B cell (primary cell): ENCODE measurements around the gene HSD17B1. TPM values are rescaled to one million over a fixed set of nuclear protein-coding genes. Genes with fewer than 3 reads are reported as not detected.
A peak's percentile ranks its signal among the peaks of the same experiment; 100 is the strongest.

ENCODE experiments used
- ATAC-seq: fragments of 200-7000 bp; cut with Tn5 transposase; one replicate; pipeline ENCODE4 v1.10.0; 2021; ENCODE audit warnings: low read depth, mild to moderate bottlenecking, moderate number of reproducible peaks, moderate library complexity
- CTCF ChIA-PET: fragments of 350-600 bp; sonication (Branson Sonifier 250); formaldehyde crosslinking; loops from one replicate; lab custom pipeline; 2021; ENCODE audit warnings: antibody characterized with exemption, inconsistent platforms; lab: Charles Lee
- POLR2A ChIA-PET: fragments of 350-600 bp; sonication (Branson Sonifier 250); formaldehyde crosslinking; loops from one replicate; lab custom pipeline; 2021; ENCODE audit warnings: antibody characterized with exemption; lab: Charles Lee
- DNase-seq: peaks from one replicate; pipeline ENCODE4 v3.0.0; 2013
- H2AFZ ChIP-seq: 2 replicates; pipeline ENCODE4 v1.6.1; 2012; ENCODE audit warnings: mild to moderate bottlenecking, low read depth, low read length; ENCODE audit not compliant: insufficient read depth, poor library complexity, severe bottlenecking
- H3K27ac ChIP-seq, 2 donors: 1 replicate in 1 of 2; 2 replicates in 1 of 2; pipeline ENCODE4 v1.5.1; 2012 to 2013; ENCODE audit warnings: low read length in 2 of 2, mild to moderate bottlenecking in 2 of 2, moderate library complexity in 1 of 2
- H3K27me3 ChIP-seq, 4 experiments: fragments of 200-600 bp in 1 of 4; sonication (generic) in 1 of 4; replicated peaks in 1 of 4; 1 replicate in 2 of 4; 2 replicates in 2 of 4; pipeline versions ENCODE4 v1.6.1 to v1.7.0; 2013 to 2016; ENCODE audit warnings: low read length in 3 of 4, mild to moderate bottlenecking in 2 of 4, mixed read lengths in 1 of 4, moderate library complexity in 1 of 4; ENCODE audit not compliant: insufficient read depth in 4 of 4, control insufficient read depth in 3 of 4; ENCODE audit errors: control extremely low read depth in 1 of 4
- H3K36me3 ChIP-seq, 2 experiments: replicated peaks in 1 of 2; 1 replicate in 1 of 2; 2 replicates in 1 of 2; pipeline versions ENCODE4 v1.6.1 to v1.7.1; 2013; ENCODE audit warnings: low read length in 1 of 2; ENCODE audit not compliant: insufficient read depth in 2 of 2, control insufficient read depth in 1 of 2; ENCODE audit errors: control extremely low read depth in 1 of 2, extremely low read depth in 1 of 2
- H3K4me1 ChIP-seq, 2 donors: fragments of 200-600 bp in 1 of 2; sonication (generic) in 1 of 2; 1 replicate in 1 of 2; 2 replicates in 1 of 2; pipeline versions ENCODE4 v1.5.1 to v1.6.1; 2013 to 2017; ENCODE audit warnings: low read length in 2 of 2; ENCODE audit not compliant: control insufficient read depth in 2 of 2, insufficient read depth in 2 of 2
- H3K4me2 ChIP-seq: replicated peaks from 2 replicates; pipeline ENCODE3; 2012; ENCODE audit warnings: mild to moderate bottlenecking, low read depth, low read length; ENCODE audit not compliant: poor library complexity, severe bottlenecking
- H3K4me3 ChIP-seq, 5 experiments: fragments of 200-600 bp in 1 of 5; sonication (generic) in 1 of 5; 1 replicate in 3 of 5; 2 replicates in 2 of 5; pipeline versions ENCODE4 v1.5.1 to v1.7.0; 2011 to 2016; ENCODE audit warnings: low read length in 4 of 5, mild to moderate bottlenecking in 4 of 5, low read depth in 2 of 5, control low read depth in 1 of 5, moderate library complexity in 1 of 5; ENCODE audit not compliant: insufficient read depth in 1 of 5; ENCODE audit errors: control extremely low read depth in 1 of 5, extremely low read depth in 1 of 5
- H3K79me2 ChIP-seq: fragments of 200-600 bp; sonication (generic); one replicate; pipeline ENCODE4 v1.6.0; 2016; ENCODE audit warnings: low read length; ENCODE audit not compliant: control insufficient read depth, insufficient read depth
- H3K9ac ChIP-seq: fragments of 200-600 bp; sonication (generic); 2 replicates; pipeline ENCODE4 v1.6.1; 2017; ENCODE audit warnings: mild to moderate bottlenecking, low read length, moderate library complexity
- H3K9me3 ChIP-seq, 3 donors: one replicate each; pipeline versions ENCODE4 v1.6.1 to v1.7.1; 2013; ENCODE audit warnings: low read length in 2 of 3; ENCODE audit not compliant: control insufficient read depth in 2 of 3, insufficient read depth in 1 of 3; ENCODE audit errors: control extremely low read depth in 1 of 3
- H4K20me1 ChIP-seq: 2 replicates; pipeline ENCODE4 v1.6.0; 2012; ENCODE audit warnings: mild to moderate bottlenecking, low read length; ENCODE audit not compliant: insufficient read depth, control insufficient read depth, poor library complexity, severe bottlenecking
- H3K27ac Mint-ChIP-seq: one replicate; pipeline ENCODE4 v1.8.0; 2021; ENCODE audit warnings: mixed read lengths
- H3K27me3 Mint-ChIP-seq: one replicate; pipeline ENCODE4 v1.8.0; 2021; ENCODE audit warnings: mixed read lengths
- H3K4me1 Mint-ChIP-seq: one replicate; pipeline ENCODE4 v1.8.0; 2021; ENCODE audit warnings: mixed read lengths
- H3K4me3 Mint-ChIP-seq: one replicate; pipeline ENCODE4 v1.8.0; 2021; ENCODE audit warnings: mixed read lengths
- H3K9me3 Mint-ChIP-seq: one replicate; pipeline ENCODE4 v1.8.0; 2022; ENCODE audit warnings: mixed read lengths; ENCODE audit not compliant: insufficient read depth
- CTCF ChIP-seq: fragments of 200-600 bp; IDR thresholded peaks from one replicate; pipeline ENCODE4 v1.8.0; 2022; ENCODE audit warnings: antibody characterized with exemption, mild to moderate bottlenecking
- EZH2 ChIP-seq: IDR thresholded peaks from 2 replicates; pipeline ENCODE4 v1.6.1; 2012; ENCODE audit warnings: borderline replicate concordance, low read depth, mild to moderate bottlenecking, moderate library complexity, low read length; ENCODE audit not compliant: insufficient read depth, poor library complexity, severe bottlenecking
- WGBS: methylation state at CpG from one replicate; pipeline ENCODE4 v1.1.5; 2013; ENCODE audit warnings: missing lambda C conversion rate; ENCODE audit not compliant: insufficient coverage; 5-methylcytosine and 5-hydroxymethylcytosine counted together
- intact Hi-C: fragments of 100-400 bp; cut with micrococcal nuclease; formaldehyde crosslinking; loops from one replicate; pipeline ENCODE4 v1.10.0; 2022
- polyA plus RNA-seq: library from polyadenylated mRNA; depleted of rRNA; stranded (reverse); fragments of >200 nt; gene quantifications from 2 replicates; pipeline ENCODE4 v1.2.3, GENCODE V29; 2012
- total RNA-seq, 2 donors: library from RNA; stranded (reverse); fragments of 120-200 nt in 1 of 2; gene quantifications; 1 replicate in 1 of 2; 2 replicates in 1 of 2; pipeline versions ENCODE4 v1.2.3 to v1.2.4, GENCODE V29; 2013 to 2022

The HSD17B1 gene
- total and polyA plus RNA-seq, 2 donors (not counting 1 experiment from before 2014, with no cell fraction given): 1.3 to 3.3 TPM

DNA sequence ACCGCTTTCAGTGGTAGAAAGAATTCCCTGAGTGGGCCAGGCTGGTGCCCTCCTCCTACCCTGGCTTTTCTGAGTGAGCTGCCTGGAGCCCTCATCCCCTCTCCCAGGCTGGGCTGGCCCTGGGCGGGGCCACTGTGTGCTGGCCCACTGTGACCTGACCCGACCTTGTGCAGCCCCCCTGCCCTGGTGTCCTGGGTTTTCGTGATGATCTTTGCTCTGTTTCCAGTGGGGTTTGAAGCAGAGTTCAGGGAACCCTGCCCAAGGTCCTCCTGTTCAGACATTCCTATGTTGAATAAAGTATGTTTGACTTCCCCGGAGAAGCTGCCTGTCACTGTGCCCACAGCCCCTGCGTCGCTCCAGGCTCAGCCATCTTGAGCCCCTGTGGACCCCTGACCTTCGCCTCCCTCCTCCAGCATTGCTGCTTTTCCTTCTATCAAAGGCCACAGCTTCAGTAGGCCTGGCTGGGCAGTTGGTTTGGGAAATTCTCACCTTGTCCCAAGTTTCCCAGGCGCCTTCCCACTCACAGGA lies 30.4 kb upstream of the HSD17B1 start:
- Mint-ChIP-seq H3K4me3 (no peak overlapping the region), H3K9me3 (no peaks in the 10 kb centered on the region), H3K27me3 (no peaks in the 10 kb centered on the region), H3K27ac (no peak overlapping the region), H3K4me1 (peaks cover 6% of the 10 kb centered on the region)
- H2AFZ ChIP-seq: no peak overlapping the region
- TF ChIP-seq CTCF (no peak), EZH2 (no peak)
- ChIA-PET CTCF (no interaction called here), POLR2A (no interaction called here)
- no peaks in the 10 kb centered on the region for H3K9me3 ChIP-seq
- H3K9ac ChIP-seq: no peak overlapping the region
- H3K4me1 ChIP-seq: peaks cover 2 to 7% of the 10 kb centered on the region in 2 donors
- intact Hi-C loops: no loop called here
- no peak overlapping the region for H3K4me3 ChIP-seq
- ATAC-seq (no peak), DNase-seq (no peak)
- H3K4me2 ChIP-seq: no peak overlapping the region
- H4K20me1 ChIP-seq: no peaks in the 10 kb centered on the region
- H3K36me3 ChIP-seq: peaks cover 0 to 37% of the 10 kb centered on the region in 2 experiments
- 94% methylated on average over 9 of the region's 9 CpGs for WGBS
- H3K27ac ChIP-seq: no peak overlapping the region
- no peaks in the 10 kb centered on the region for H3K79me2 ChIP-seq
- H3K27me3 ChIP-seq: no peaks in the 10 kb centered on the region

DNA sequence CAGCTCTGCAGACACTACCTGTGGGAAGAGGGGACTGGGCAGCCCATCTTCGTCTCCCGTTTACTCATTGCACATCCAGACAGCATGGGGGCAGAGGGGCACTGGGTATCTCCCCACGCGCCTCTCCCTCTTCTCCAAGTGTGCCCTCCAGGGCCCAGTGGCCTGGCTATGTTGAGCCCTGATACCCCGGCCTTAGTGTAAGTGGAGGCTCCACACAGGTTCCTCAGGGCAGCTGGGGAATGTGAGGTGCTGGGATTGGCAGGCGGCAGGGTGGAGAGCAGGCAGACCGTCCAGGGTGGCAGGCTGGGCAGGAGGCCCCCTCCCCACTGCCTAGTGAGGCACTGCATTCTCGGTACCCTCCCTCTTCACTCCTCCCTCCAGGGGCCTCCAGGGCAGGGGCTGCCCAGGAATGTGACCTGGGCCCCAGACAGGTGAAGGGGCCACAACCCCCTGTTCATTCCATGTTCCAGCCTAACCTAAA lies 29.9 kb upstream of the HSD17B1 start:
- H3K9me3 Mint-ChIP-seq: no peaks in the 10 kb centered on the region
- TF ChIP-seq CTCF (no peak), EZH2 (no peak)
- Histone ChIP-seq H3K27me3 (no peaks in the 10 kb centered on the region), H3K9ac (no peak overlapping the region), H3K36me3 (peaks cover 0 to 35% of the 10 kb centered on the region in 2 experiments), H3K4me2 (no peak overlapping the region), H3K9me3 (no peaks in the 10 kb centered on the region), H3K4me3 (no peak overlapping the region), H3K4me1 (peaks cover 3 to 8% of the 10 kb centered on the region in 2 donors), H2AFZ (no peak overlapping the region), H3K27ac (no peak overlapping the region), H3K79me2 (no peaks in the 10 kb centered on the region), H4K20me1 (no peaks in the 10 kb centered on the region)
- no peaks in the 10 kb centered on the region for H3K27me3 Mint-ChIP-seq
- no peak overlapping the region for H3K4me3 Mint-ChIP-seq
- H3K27ac Mint-ChIP-seq: no peak overlapping the region
- ChIA-PET POLR2A (no interaction called here), CTCF (no interaction called here)
- WGBS: 97% methylated on average over 8 of the region's 8 CpGs
- peak; percentile 7 for DNase-seq
- ATAC-seq: no peak
- intact Hi-C loops: no loop called here
- peaks cover 5% of the 10 kb centered on the region for H3K4me1 Mint-ChIP-seq
